Transverse colon (tissue), 3 donors: ENCODE data around the gene SPRN.

Source experiments
- CTCF ChIP-seq, 5 experiments: fragments of 200-600 bp in 3 of 5; fragments of 450-650 bp in 2 of 5; sonication (generic) in 3 of 5; IDR thresholded peaks; 1 replicate in 2 of 5; 2 replicates in 3 of 5; pipeline ENCODE4 v1.5.1; 2016 to 2017; ENCODE audit warnings: antibody characterized with exemption in 5 of 5, inconsistent platforms in 3 of 5, mild to moderate bottlenecking in 2 of 5, moderate library complexity in 1 of 5
- EP300 ChIP-seq: sonication (generic); formaldehyde crosslinking; IDR thresholded peaks from one replicate; pipeline ENCODE4 v1.6.1; 2017; ENCODE audit warnings: antibody characterized with exemption, low read depth

- TF ChIP-seq CTCF (IDR thresholded peaks at IDR 0.05) (no peak), EP300 (no peak)
These were observed 45.1 kb downstream of the SPRN start, which contains the start of gene PAOX for GRCh38 chr10:133379152-133379800.
